Stomach (tissue), 9 donors: ENCODE results near the gene C17orf50. TPM values are rescaled to one million over a fixed set of nuclear protein-coding genes. Genes with fewer than 3 reads are reported as not detected.

Experiments used
- DNase-seq, 2 donors: peaks; one replicate each; pipeline versions ENCODE4 v3.0.0 to v3.0.0-alpha.2; 2013 to 2019
- H3K27ac ChIP-seq, 5 donors: fragments of 200-600 bp in 4 of 5; sonication (generic) in 4 of 5; one replicate each; pipeline ENCODE4 v1.5.1; 2013 to 2019; ENCODE audit warnings: mild to moderate bottlenecking in 1 of 5, moderate library complexity in 1 of 5
- H3K27me3 ChIP-seq, 3 donors: fragments of 200-600 bp; sonication (generic); one replicate each; pipeline ENCODE4 v1.5.1; 2017 to 2019; ENCODE audit warnings: mixed run types in 1 of 3
- H3K36me3 ChIP-seq, 4 donors: fragments of 200-600 bp; sonication (generic); 1 replicate in 3 of 4; 2 replicates in 1 of 4; pipeline ENCODE4 v1.5.1; 2016 to 2019
- H3K4me1 ChIP-seq, 4 donors: fragments of 200-600 bp; sonication (generic); one replicate each; pipeline ENCODE4 v1.5.1; 2016 to 2019
- H3K4me3 ChIP-seq, 4 donors: fragments of 200-600 bp; sonication (generic) in 3 of 4; one replicate each; pipeline ENCODE4 v1.5.1; 2016 to 2019; ENCODE audit warnings: mild to moderate bottlenecking in 1 of 4
- H3K9me3 ChIP-seq, 4 donors: fragments of 200-600 bp; sonication (generic); one replicate each; pipeline ENCODE4 v1.5.1; 2016 to 2019
- CTCF ChIP-seq, 7 experiments: fragments of 450-650 bp in 4 of 7; fragments of 200-600 bp in 3 of 7; sonication (generic) in 3 of 7; IDR thresholded peaks; one replicate each; pipeline ENCODE4 v1.5.1; 2016 to 2019; ENCODE audit warnings: antibody characterized with exemption in 7 of 7, control low read depth in 2 of 7, mild to moderate bottlenecking in 1 of 7
- EP300 ChIP-seq: sonication (generic); formaldehyde crosslinking; IDR thresholded peaks from one replicate; pipeline ENCODE4 v1.6.1; 2017; ENCODE audit warnings: antibody characterized with exemption
- POLR2A ChIP-seq, 4 donors: fragments of 450-650 bp; IDR thresholded peaks; one replicate each; pipeline ENCODE4 v1.6.1; 2016; ENCODE audit warnings: antibody characterized with exemption in 4 of 4, control low read depth in 2 of 4, mild to moderate bottlenecking in 1 of 4, moderate library complexity in 1 of 4
- POLR2AphosphoS5 ChIP-seq, 3 donors: sonication (generic); formaldehyde crosslinking; IDR thresholded peaks; one replicate each; pipeline ENCODE4 v1.6.1; 2016; ENCODE audit warnings: antibody characterized with exemption in 3 of 3
- WGBS, 5 donors: extraction: QIAGEN DNeasy Blood & Tissue Kit in 3 of 5; methylation state at CpG; one replicate each; pipeline versions ENCODE4 v1.1.5 to v1.1.7; 2013 to 2018; 5-methylcytosine and 5-hydroxymethylcytosine counted together
- intact Hi-C: fragments of 100-400 bp; cut with DNase I; formaldehyde crosslinking; loops from one replicate; pipeline ENCODE4 v1.15.1; 2023; ENCODE audit warnings: low total_unique reads
- polyA plus RNA-seq, 3 donors: library from polyadenylated mRNA; stranded (reverse); fragments of 200-250 nt; gene quantifications; one replicate each; pipeline ENCODE4 v1.2.3, GENCODE V29; 2013
- total RNA-seq, 5 donors: library from RNA; depleted of rRNA; stranded (reverse); fragments of >200 nt; gene quantifications; one replicate each; pipeline versions ENCODE4 v1.1.0 to v1.2.3, GENCODE V29; 2014 to 2016
- donor health status: healthy with polysubstance abuse.
- donor health status: Bipolar disorder and iron deficiency.
- donor health status: healthy.

The C17orf50 gene
- total and polyA plus RNA-seq, 8 donors, result not detected

- intact Hi-C loops, result no loop called here
- 4 to 7% (median 5%) methylated on average over 47 to 75 of the region's 75 CpGs for WGBS, 5 donors
- TF ChIP-seq POLR2AphosphoS5 (IDR thresholded peaks at IDR 0.05) (peak; percentile 21 to 80 (median 34)), POLR2A (IDR thresholded peaks at IDR 0.05) (no peak), CTCF (IDR thresholded peaks at IDR 0.05) (peak in 6 of 7 experiments; percentile 34 to 97 (median 92)), EP300 (no peak)
Measured at GRCh38 chr17:35764123-35764991, 3.7 kb downstream of the C17orf50 start.

GRCh38 chr17:35765086-35765710 lies 4.5 kb downstream of the C17orf50 start:
- H3K27ac ChIP-seq, result peak overlapping the region in 1 of 5 donors; percentile 66
- peaks cover 10 to 39% (median 25%) of the 10 kb centered on the region in 4 donors for H3K4me1 ChIP-seq
- no peaks in the 10 kb centered on the region for H3K27me3 ChIP-seq
- intact Hi-C loops, result loop anchor here (5.0 kb wide), 1 partner anchor 42 kb away; the partner anchor contains the start of gene TAF15
- DNase-seq, result peak in 1 of 2 donors; percentile 41
- H3K36me3 ChIP-seq, result no peaks in the 10 kb centered on the region
- 59 to 75% (median 74%) methylated on average over 11 of the region's 11 CpGs for WGBS, 5 donors
- no peak overlapping the region for H3K4me3 ChIP-seq
- TF ChIP-seq CTCF (IDR thresholded peaks at IDR 0.05) (no peak), POLR2AphosphoS5 (IDR thresholded peaks at IDR 0.05) (no peak), EP300 (no peak), POLR2A (IDR thresholded peaks at IDR 0.05) (no peak)
- no peaks in the 10 kb centered on the region for H3K9me3 ChIP-seq

More at GRCh38 chr17:35764123-35764991, 3.7 kb downstream of the C17orf50 start:
- H3K4me1 ChIP-seq, result peaks cover 10 to 39% (median 25%) of the 10 kb centered on the region in 4 donors
- H3K36me3 ChIP-seq, result no peaks in the 10 kb centered on the region
- H3K9me3 ChIP-seq, result no peaks in the 10 kb centered on the region
- no peaks in the 10 kb centered on the region for H3K27me3 ChIP-seq
- peak overlapping the region; percentile 11 to 66 (median 58) for H3K27ac ChIP-seq
- peak overlapping the region; percentile 43 to 72 (median 50) for H3K4me3 ChIP-seq
- peak; percentile 92 to 97 for DNase-seq

GRCh38 chr17:35765756-35766488 lies 5.2 kb downstream of the C17orf50 start:
- no peaks in the 10 kb centered on the region for H3K27me3 ChIP-seq
- no peak overlapping the region for H3K27ac ChIP-seq
- no peak for DNase-seq
- no peaks in the 10 kb centered on the region for H3K9me3 ChIP-seq
- TF ChIP-seq POLR2A (IDR thresholded peaks at IDR 0.05), result no peak
- no peak for TF ChIP-seq CTCF (IDR thresholded peaks at IDR 0.05)
- TF ChIP-seq EP300, result no peak
- no peak for TF ChIP-seq POLR2AphosphoS5 (IDR thresholded peaks at IDR 0.05)
- peaks cover 10 to 43% (median 25%) of the 10 kb centered on the region in 4 donors for H3K4me1 ChIP-seq
- whole genome bisulfite sequencing, 5 donors, result 78 to 85% (median 82%) methylated on average over 8 of the region's 8 CpGs
- intact Hi-C loops, result loop anchor here (5.0 kb wide), 1 partner anchor 41 kb away; the partner anchor contains the start of gene TAF15
- H3K36me3 ChIP-seq, result no peaks in the 10 kb centered on the region
- H3K4me3 ChIP-seq, result no peak overlapping the region

GRCh38 chr17:35766489-35766877 lies 5.8 kb downstream of the C17orf50 start:
- H3K4me1 ChIP-seq, result peaks cover 10 to 43% (median 25%) of the 10 kb centered on the region in 4 donors
- intact Hi-C loops, result loop anchor here (5.0 kb wide), 1 partner anchor 41 kb away; the partner anchor contains the start of gene TAF15
- H3K9me3 ChIP-seq, result no peaks in the 10 kb centered on the region
- no peak overlapping the region for H3K4me3 ChIP-seq
- WGBS, 5 donors, result 89 to 96% (median 94%) methylated on average over 14 to 24 of the region's 24 CpGs
- DNase-seq, result no peak
- no peaks in the 10 kb centered on the region for H3K27me3 ChIP-seq
- no peaks in the 10 kb centered on the region for H3K36me3 ChIP-seq
- H3K27ac ChIP-seq, result no peak overlapping the region
- TF ChIP-seq POLR2AphosphoS5 (IDR thresholded peaks at IDR 0.05) (no peak), EP300 (no peak), POLR2A (IDR thresholded peaks at IDR 0.05) (no peak), CTCF (IDR thresholded peaks at IDR 0.05) (no peak)
